Smooth muscle cell of the brain vasculature (primary cell): ENCODE data around the gene UNC45B.
A peak's percentile ranks its signal among the peaks of the same experiment; 100 is the strongest.
"Not testable (repeated sequence)": the region's sequence is repeated elsewhere in the genome, so short reads cannot be mapped to it uniquely, and the experiment has no call there.

ENCODE experiments used
- DNase-seq: peaks from one replicate; pipeline ENCODE4 v3.0.0-alpha.2; 2012; ENCODE audit warnings: low read depth, low spot score

The UNC45B gene, protein sequence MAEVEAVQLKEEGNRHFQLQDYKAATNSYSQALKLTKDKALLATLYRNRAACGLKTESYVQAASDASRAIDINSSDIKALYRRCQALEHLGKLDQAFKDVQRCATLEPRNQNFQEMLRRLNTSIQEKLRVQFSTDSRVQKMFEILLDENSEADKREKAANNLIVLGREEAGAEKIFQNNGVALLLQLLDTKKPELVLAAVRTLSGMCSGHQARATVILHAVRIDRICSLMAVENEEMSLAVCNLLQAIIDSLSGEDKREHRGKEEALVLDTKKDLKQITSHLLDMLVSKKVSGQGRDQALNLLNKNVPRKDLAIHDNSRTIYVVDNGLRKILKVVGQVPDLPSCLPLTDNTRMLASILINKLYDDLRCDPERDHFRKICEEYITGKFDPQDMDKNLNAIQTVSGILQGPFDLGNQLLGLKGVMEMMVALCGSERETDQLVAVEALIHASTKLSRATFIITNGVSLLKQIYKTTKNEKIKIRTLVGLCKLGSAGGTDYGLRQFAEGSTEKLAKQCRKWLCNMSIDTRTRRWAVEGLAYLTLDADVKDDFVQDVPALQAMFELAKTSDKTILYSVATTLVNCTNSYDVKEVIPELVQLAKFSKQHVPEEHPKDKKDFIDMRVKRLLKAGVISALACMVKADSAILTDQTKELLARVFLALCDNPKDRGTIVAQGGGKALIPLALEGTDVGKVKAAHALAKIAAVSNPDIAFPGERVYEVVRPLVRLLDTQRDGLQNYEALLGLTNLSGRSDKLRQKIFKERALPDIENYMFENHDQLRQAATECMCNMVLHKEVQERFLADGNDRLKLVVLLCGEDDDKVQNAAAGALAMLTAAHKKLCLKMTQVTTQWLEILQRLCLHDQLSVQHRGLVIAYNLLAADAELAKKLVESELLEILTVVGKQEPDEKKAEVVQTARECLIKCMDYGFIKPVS

DNA sequence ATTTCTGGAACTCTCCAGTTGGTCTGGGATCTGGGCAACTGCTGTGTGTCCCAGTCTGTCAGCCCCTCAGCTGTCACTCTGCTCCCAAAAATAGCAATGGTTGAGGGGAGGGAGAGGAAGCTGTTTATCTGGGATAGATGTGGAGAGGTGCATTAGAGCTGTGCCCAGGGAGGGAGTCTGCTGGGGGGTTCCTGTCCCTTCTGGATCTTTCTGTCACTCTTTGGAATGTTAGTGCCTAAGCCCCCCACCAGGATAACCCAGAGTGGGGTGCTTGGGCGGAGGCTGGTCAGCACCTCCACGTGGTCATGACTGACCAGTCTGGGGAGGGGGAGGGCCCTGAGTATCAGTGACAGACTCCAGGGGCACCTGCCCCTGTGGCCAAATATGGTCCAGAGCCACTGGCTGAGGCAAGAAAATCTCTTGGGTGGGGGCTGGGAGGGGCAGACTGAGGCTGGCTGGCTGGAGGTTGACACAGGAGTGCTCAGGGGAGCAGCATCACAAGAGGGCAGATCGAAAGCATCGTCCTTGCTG is at the start of gene UNC45B:
Gene UNC45B, plus strand, starts transcription at position 443 of the 531 bp plus-strand sequence. CDS start 447 bp downstream, outside the sequence.
- DNase-seq, result no peak

DNA sequence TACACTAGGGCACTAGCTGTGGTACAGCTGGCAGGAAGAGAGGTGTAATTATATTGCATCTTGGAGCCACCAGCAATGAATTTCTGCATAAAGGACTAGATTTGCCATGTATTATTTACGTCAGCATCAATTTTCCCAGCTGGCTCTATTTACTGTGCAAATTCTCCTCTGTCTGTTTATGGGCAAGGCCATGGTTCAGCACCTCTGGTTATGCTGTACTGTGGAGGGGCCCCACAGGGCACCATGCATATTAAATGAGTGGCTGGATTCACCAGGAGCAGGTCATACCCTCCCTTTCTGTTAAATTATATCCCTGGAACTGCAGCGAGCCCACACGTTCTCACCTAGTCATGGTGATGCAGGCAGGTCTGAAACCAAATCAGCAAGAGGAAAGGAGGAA is 47.7 kb upstream of the UNC45B start:
- no peak for DNase-seq

DNA sequence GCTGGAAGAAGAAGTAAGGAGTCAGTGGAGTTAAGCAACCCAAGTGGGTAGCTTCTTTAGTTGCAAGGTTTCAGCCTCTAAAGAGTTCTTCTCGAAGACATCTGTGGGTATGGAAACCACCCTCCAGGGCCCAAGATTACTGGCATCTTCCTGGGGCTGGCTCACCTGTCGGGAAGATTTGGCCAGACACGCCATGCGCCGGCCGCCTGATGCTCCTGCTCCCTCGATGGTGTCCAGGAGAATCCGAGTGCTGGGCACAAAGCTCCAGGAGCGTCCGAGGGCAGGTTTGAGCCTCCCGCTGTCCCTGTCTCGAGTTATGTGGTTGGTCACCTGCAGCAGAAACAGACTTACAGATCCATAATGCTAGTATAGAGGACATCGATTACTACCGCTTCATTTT is 46.6 kb upstream of the UNC45B start:
- no peak for DNase-seq

DNA sequence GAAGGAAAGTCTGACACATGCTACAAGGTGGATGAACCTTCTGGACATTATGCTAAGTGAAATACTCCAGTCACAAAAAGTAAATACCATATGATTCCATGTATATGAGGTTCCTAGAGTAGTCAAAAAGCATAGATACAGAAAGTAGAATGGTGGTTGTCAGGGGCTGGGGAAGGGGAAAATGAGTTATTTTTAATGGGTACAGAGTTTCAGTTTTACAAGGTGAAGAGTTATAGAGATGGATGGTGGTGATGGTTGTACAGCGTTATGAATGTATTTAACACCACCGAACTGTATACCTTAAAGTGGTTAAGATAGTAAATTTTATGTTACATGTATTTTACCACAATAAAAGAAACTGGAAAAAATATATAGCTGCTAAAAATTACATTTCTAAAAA is 45.9 kb upstream of the UNC45B start:
- DNase-seq, result no peak

DNA sequence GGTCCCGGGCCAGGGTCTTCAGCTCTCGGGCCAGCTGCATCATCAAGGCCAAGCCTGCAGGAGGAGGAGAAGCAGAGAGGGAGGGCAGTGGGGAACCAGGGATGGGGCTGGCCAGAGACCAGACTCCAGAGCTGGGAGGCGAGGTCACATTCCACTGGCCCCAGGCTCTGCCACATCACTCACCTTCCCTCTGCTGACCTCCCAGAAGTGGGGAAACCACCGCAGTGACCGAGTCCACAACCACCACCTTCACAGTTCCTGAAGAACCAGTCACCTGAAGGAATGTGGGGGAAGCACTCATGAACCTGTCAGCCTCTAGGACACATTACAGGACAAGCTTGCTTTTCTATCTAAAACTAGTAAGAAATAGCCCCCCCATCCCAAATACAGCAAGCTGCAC is 44.3 kb upstream of the UNC45B start:
- no peak for DNase-seq

- no peak for DNase-seq
Observed at GRCh38 chr17:35104844-35105450, 42.7 kb upstream of the UNC45B start.

DNA sequence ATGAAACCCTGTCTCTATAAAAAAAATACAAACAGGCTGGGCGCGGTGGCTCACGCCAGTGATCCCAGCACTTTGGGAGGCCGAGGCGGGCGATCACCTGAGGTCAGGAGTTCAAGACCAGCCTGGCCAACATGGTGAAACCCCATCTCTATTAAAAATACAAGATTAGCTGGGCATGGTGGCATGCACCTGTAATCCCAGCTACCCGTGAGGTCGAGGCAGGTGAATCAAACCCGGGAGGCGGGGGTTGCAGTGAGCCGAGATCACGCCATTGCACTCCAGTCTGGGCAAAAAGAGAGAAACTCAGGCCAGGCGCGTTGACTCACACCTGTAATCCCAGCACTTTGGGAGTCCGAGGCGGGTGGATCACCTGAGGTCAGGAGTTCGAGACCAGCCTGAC is 36.8 kb upstream of the UNC45B start:
- not testable (repeated sequence) for DNase-seq

DNA sequence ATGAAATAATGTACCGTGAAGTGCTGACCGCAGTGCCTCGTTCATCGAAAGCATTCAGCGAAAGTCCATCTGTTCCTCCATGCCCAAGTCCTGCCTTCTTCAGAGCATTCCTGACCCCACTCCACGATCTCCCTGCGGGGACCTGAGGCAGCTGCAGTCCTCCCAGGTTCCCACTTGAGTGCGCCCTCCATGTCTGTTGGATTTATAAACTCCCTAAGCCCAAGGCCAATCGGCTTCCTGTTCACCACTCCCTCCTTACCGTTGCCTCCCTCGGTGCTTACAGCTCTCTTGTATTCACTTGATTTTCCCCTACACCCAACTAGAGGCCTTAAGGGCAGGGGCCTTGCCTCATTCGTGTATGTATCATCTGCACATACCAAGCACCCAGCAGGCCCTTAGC is 30.8 kb upstream of the UNC45B start:
- no peak for DNase-seq

DNA sequence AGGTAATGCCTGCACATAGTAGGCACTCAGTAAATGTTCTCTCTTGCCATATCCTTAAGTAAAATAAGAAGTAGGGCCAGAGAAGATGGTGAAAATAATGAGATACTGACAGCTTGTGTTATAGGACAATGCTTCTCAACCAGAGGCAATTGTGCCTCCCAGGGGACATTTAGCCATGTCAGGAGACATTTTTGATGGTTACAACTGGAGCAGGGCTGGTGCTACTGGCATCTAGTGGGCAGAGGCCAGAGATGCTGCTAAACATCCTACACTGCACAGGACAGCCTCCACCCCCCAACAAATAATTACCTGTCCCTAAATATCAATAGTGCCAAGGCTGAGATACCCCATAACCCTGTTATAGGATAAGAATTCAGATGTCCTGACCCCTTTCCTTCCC is 29.6 kb upstream of the UNC45B start:
- no peak for DNase-seq

DNA sequence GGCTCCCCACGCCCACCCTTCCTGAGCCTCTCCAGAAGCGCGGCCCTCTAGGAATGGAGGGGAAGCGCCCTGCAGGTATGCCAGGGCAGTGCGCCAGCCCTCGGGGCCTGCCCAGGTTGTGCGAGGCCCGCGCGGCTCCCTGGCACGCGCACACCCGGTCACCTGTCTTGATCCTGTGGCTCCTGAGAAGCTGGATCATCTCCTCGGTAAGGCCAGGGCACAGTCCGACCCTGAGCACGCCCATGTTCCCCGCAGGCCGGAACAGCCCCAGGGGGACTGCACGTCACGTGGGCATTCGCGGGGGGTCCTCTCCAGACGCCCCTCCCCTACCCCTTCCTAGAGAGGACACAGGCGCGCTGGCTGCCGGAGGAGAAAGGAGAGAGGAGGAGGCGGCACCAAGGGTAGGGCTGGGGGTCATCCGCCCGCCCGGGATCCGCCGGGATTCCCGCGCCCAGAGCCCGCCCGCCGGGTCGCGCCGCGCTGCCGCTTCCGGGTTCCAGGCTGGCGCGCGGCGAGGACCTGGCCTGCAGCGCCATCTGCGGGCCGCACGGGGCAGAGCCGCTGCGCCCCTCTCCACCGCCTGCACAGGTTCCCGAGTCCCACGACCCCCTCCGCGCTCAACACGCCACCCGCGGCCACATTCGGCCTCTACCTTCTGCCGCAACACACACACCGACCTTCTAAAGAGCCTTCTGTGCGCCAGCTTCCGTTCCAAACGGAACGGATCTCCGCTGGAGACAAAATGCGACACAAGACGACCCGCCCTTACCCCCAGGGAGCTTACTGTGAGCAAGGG is 28.0 kb upstream of the UNC45B start, which contains the start of gene RAD51D:
Gene RAD51D, minus strand, starts transcription at position 491 of the 796 bp plus-strand sequence. Its CDS starts 247 bp downstream, at position 244.
- DNase-seq, result peak; percentile 39

GRCh38 chr17:35121315-35121714 is 26.3 kb upstream of the UNC45B start, which contains the start of gene FNDC8:
FNDC8 (plus strand) TSS chr17:35121615; CDS start chr17:35121694, 79 bp downstream.
- no peak for DNase-seq

GRCh38 chr17:35127751-35128514 is 19.7 kb upstream of the UNC45B start:
- DNase-seq, result no peak

GRCh38 chr17:35129154-35129972 is 18.3 kb upstream of the UNC45B start:
- DNase-seq, result no peak

GRCh38 chr17:35129973-35130351 is 17.7 kb upstream of the UNC45B start:
- no peak for DNase-seq

DNA sequence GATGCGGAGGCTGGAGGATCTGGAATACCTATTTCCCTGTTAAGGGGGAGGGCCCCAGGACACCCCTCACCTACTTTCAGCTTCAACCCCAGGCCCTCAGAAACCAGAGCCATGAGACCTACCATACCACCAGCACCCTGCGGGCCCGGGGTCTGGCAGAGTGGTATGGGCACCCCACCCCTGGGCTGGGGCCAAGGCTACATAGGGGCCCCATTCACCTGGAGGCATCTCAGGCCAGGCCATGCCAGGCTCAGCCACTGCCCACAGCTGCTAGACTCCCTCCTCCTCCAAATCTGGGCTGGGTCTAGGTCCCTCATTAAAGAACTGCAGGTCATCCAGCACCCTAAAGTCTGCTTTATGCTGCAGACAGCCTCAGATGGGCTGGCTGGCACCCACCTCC is 17.2 kb upstream of the UNC45B start:
- no peak for DNase-seq

DNA sequence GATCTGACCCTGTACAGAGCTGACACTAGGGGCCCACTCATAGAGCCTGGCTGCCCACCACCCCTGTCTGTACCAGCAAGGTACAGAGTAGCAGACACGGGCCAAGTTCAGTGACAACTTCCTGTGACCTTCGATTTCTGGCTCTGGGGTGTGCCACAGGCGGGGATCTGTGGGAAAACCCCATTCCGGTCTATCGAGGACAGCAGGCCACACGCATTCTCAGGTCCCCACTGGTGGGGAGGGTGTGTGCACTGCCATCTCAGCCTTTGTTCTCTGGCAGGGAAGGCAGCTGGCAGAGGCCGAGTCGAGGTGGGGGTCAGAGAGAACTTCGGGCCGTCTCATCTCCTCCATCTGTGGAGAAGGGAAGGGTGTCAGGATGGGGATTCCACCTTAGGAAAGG is 15.5 kb upstream of the UNC45B start:
- no peak for DNase-seq

GRCh38 chr17:35132816-35133550 is 14.6 kb upstream of the UNC45B start:
- no peak for DNase-seq

GRCh38 chr17:35135322-35135721 is 12.3 kb upstream of the UNC45B start:
- no peak for DNase-seq

DNA sequence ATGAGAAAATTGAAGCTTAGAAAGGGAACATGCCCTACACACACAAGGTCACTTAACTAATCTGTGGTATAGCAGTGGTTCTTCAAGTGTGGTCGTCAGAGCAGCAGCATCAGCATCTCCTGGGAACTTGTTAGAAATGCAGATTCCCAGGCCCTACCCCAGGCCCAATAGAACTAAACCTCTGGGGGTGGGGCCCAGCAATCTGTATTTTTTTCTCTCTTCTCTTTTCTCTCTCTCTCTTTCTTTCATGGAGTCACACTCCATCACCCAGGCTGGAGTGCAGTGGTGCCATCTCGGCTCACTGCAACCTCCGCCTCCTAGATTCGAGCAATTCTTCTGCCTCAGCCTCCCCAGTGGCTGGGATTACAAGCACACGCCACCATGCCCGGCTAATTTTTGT is 9.4 kb upstream of the UNC45B start:
- DNase-seq, result no peak
